ENCODE data around the gene EIF6. TPM values are rescaled to one million over a fixed set of nuclear protein-coding genes. Genes with fewer than 3 reads are reported as not detected.

The EIF6 gene
- total and polyA plus RNA-seq, 2 of the 8 experiments (the other 6 are each of a cell fraction or from before 2014, with no cell fraction given) = 184 to 319 TPM

- H3K4me1 ChIP-seq (replicated peaks in 1 of 4; ENCODE audit: control insufficient read depth in 3 of 4, insufficient read depth in 4 of 4, low read length in 3 of 4) = peaks cover 5 to 9% (median 7%) of the 10 kb centered on the region in 4 experiments; a peak in 6 of 7 replicates
- H3K14ac ChIP-seq (ENCODE audit: insufficient read length) = no peak within 1 kb of the TSS
- H3K4ac ChIP-seq (replicated peaks; ENCODE audit: insufficient read length, low read depth, low read length) = no peak within 1 kb of the TSS
- H3K36me3 ChIP-seq (ENCODE audit: control insufficient read depth in 2 of 4, insufficient read depth in 4 of 4, low read length in 3 of 4) = peaks cover 25 to 40% (median 28%) of the 10 kb centered on the region in 4 experiments
- H3K27ac ChIP-seq (ENCODE audit: low read depth, low read length) = 0 out of 2 replicates have a peak within 1 kb of the TSS, but pooled peaks have one; percentile 22
- CTCF ChIA-PET (ENCODE audit: partially characterized antibody) = interaction anchor here (1.3 to 11.1 kb wide), 2 partner anchors 18 to 24 kb away, joined by 3 to 104 read pairs; no protein-coding TSS in a partner anchor
- 0 out of 2 replicates have a peak within 1 kb of the TSS, but pooled peaks have one; percentile 61 for H2BK15ac ChIP-seq (ENCODE audit: low read length)
- H4K91ac ChIP-seq (replicated peaks; ENCODE audit: insufficient read length, low read length) = peak within 1 kb of the TSS; percentile 40
- FAIRE-seq (no peak), DNase-seq (ENCODE audit: low read depth in 1 of 2, low spot score in 2 of 2) (peak; percentile 86 to 91)
- H4K8ac ChIP-seq (ENCODE audit: extremely low read depth, insufficient read depth, low read length) = peak within 1 kb of the TSS; percentile 54; the same call in 1 of the 2 replicates
- peak within 1 kb of the TSS; percentile 88; the same call in 1 of the 2 replicates for H2BK5ac ChIP-seq (ENCODE audit: low read depth, low read length)
- H2AFZ ChIP-seq (ENCODE audit: low read length) = no peak within 1 kb of the TSS
- H3K4me2 ChIP-seq (ENCODE audit: insufficient read depth in 1 of 2, low read depth in 2 of 2, low read length in 2 of 2) = peak within 1 kb of the TSS; percentile 71 to 95
- H3K9me3 ChIP-seq (ENCODE audit: insufficient read depth in 2 of 2, low read depth in 1 of 2, low read length in 1 of 2) = no peaks in the 10 kb centered on the region
- peak within 1 kb of the TSS; percentile 60 for H3K18ac ChIP-seq (ENCODE audit: extremely low read depth, low read length)
- peaks cover 4% of the 10 kb centered on the region; the same call in 1 of the 2 replicates for H3K23me2 ChIP-seq (ENCODE audit: low read depth, low read length)
- H3K79me2 ChIP-seq (ENCODE audit: control insufficient read depth in 1 of 2, insufficient read depth in 2 of 2, low read length in 2 of 2) = peaks cover 0 to 14% of the 10 kb centered on the region in 2 experiments; a peak in 2 of 4 replicates
- H3K79me1 ChIP-seq (ENCODE audit: low read depth, low read length) = peaks cover 4% of the 10 kb centered on the region; the same call in 1 of the 2 replicates
- H2BK20ac ChIP-seq (ENCODE audit: low read length) = no peak within 1 kb of the TSS
- no peak within 1 kb of the TSS for H2BK120ac ChIP-seq (replicated peaks; ENCODE audit: low read depth, low read length)
- H2BK12ac ChIP-seq (ENCODE audit: low read depth, low read length) = no peak within 1 kb of the TSS
- no peak within 1 kb of the TSS for H3K23ac ChIP-seq (ENCODE audit: insufficient read length)
- peak within 1 kb of the TSS; percentile 28; the same call in 1 of the 2 replicates for H2AK5ac ChIP-seq (ENCODE audit: low read depth, low read length)
- H3K27me3 ChIP-seq (replicated peaks in 1 of 4; ENCODE audit: control insufficient read depth in 3 of 4, extremely low read depth in 1 of 4, insufficient read depth in 3 of 4, low read length in 3 of 4) = no peaks in the 10 kb centered on the region
- H4K20me1 ChIP-seq (replicated peaks in 1 of 2; ENCODE audit: control insufficient read depth in 1 of 2, insufficient read depth in 2 of 2, low read length in 2 of 2) = peaks cover 7 to 14% of the 10 kb centered on the region in 2 experiments
- POLR2A ChIA-PET (ENCODE audit: partially characterized antibody) = interaction anchor here (0.7 to 7.9 kb wide), 16 partner anchors 12 to 458 kb away, joined by 3 to 98 read pairs (median 3); partner anchors contain the start of genes CEP250, EDEM2, FAM83C and MMP24
- peak within 1 kb of the TSS; percentile 88 for H4K5ac ChIP-seq (ENCODE audit: insufficient read length, low read depth, low read length)
- H3K9ac ChIP-seq (replicated peaks in 1 of 4; ENCODE audit: extremely low read depth in 1 of 4, low read depth in 3 of 4, low read length in 3 of 4) = peak within 1 kb of the TSS; percentile 39 to 79 (median 70); a peak in 6 of 7 replicates
- H3K4me3 ChIP-seq (ENCODE audit: extremely low read depth in 1 of 4, insufficient read depth in 2 of 4, low read depth in 3 of 4, low read length in 4 of 4) = peak within 1 kb of the TSS; percentile 40 to 73 (median 66)
- WGBS, 2 experiments (ENCODE audit: extremely low coverage in 1 of 2, insufficient coverage in 1 of 2, insufficient read length in 1 of 2, insufficient replicate concordance in 2 of 2, low coverage in 1 of 2, low lambda C conversion rate in 2 of 2, missing lambda C conversion rate in 1 of 2) = 5% methylated on average over 23 of the region's 76 CpGs; no CpG with 5 or more reads in 1 of the 2 experiments
- peak within 1 kb of the TSS; percentile 70 for H3K56ac ChIP-seq (replicated peaks; ENCODE audit: insufficient read length, low read depth, low read length)
- TF ChIP-seq MAX (IDR thresholded peaks at IDR 0.05) (peak; percentile 21; the same call in 1 of the 2 replicates), CTBP2 (IDR thresholded peaks at IDR 0.05; ENCODE audit: borderline replicate concordance, insufficient read depth, insufficient read length, low read length) (no peak), HDAC6 (IDR thresholded peaks at IDR 0.05; ENCODE audit: low read depth, low read length) (no peak), USF2 (IDR thresholded peaks at IDR 0.05; ENCODE audit: low read length) (no peak), RFX5 (IDR thresholded peaks at IDR 0.05; ENCODE audit: borderline replicate concordance, low read depth, low read length) (no peak), TAF7 (optimal IDR thresholded peaks at IDR 0.05; ENCODE audit: borderline replicate concordance, low read depth, low read length) (peak; percentile 59), SIX5 (IDR thresholded peaks at IDR 0.05; ENCODE audit: low read depth, low read length) (no peak), POLR2A (IDR thresholded peaks at IDR 0.05; ENCODE audit: control extremely low read depth in 1 of 2, low read depth in 2 of 2, low read length in 2 of 2) (peak; percentile 79 to 91), KDM4A (IDR thresholded peaks at IDR 0.05; ENCODE audit: low read depth, low read length, severe bottlenecking) (no peak)
Measured at GRCh38 chr20:35277531-35278395, 6.8 kb downstream of the EIF6 start, which contains the start of gene MMP24OS. MMP24OS (minus strand) TSS chr20:35278122; CDS start chr20:35277929, 193 bp downstream.

All from H1 (cell line).